ENCODE results near the gene PSMD2.

The PSMD2 gene

GRCh38 chr3:184332370-184333090 lies 33.5 kb downstream of the PSMD2 start:
- no peak for TF ChIP-seq CTCF (IDR thresholded peaks at IDR 0.05; ENCODE audit: extremely low read depth, missing control alignments)
- DNase-seq (ENCODE audit: low spot score), result no peak

- no peak for TF ChIP-seq CTCF (IDR thresholded peaks at IDR 0.05; ENCODE audit: extremely low read depth, missing control alignments)
- DNase-seq (ENCODE audit: low spot score), result no peak
Observed at GRCh38 chr3:184333190-184333589, 34.1 kb downstream of the PSMD2 start.

GRCh38 chr3:184333700-184334099 lies 34.7 kb downstream of the PSMD2 start:
- DNase-seq (ENCODE audit: low spot score), result no peak
- TF ChIP-seq CTCF (IDR thresholded peaks at IDR 0.05; ENCODE audit: extremely low read depth, missing control alignments), result no peak

GRCh38 chr3:184334470-184335158 lies 35.6 kb downstream of the PSMD2 start:
- no peak for DNase-seq (ENCODE audit: low spot score)
- no peak for TF ChIP-seq CTCF (IDR thresholded peaks at IDR 0.05; ENCODE audit: extremely low read depth, missing control alignments)

GRCh38 chr3:184335291-184335660 lies 36.2 kb downstream of the PSMD2 start:
- TF ChIP-seq CTCF (IDR thresholded peaks at IDR 0.05; ENCODE audit: extremely low read depth, missing control alignments), result no peak
- no peak for DNase-seq (ENCODE audit: low spot score)

GRCh38 chr3:184335661-184336546 lies 36.9 kb downstream of the PSMD2 start:
- no peak for TF ChIP-seq CTCF (IDR thresholded peaks at IDR 0.05; ENCODE audit: extremely low read depth, missing control alignments)
- DNase-seq (ENCODE audit: low spot score), result peak; percentile 94
